HG03571 (cell line): ENCODE data around the gene CTSC.

Experiments
- ATAC-seq: cut with Tn5 transposase; IDR thresholded peaks from one replicate; pipeline ENCODE4 v1.9.1; 2021; ENCODE audit not compliant: unreplicated experiment

CTSC gene

DNA sequence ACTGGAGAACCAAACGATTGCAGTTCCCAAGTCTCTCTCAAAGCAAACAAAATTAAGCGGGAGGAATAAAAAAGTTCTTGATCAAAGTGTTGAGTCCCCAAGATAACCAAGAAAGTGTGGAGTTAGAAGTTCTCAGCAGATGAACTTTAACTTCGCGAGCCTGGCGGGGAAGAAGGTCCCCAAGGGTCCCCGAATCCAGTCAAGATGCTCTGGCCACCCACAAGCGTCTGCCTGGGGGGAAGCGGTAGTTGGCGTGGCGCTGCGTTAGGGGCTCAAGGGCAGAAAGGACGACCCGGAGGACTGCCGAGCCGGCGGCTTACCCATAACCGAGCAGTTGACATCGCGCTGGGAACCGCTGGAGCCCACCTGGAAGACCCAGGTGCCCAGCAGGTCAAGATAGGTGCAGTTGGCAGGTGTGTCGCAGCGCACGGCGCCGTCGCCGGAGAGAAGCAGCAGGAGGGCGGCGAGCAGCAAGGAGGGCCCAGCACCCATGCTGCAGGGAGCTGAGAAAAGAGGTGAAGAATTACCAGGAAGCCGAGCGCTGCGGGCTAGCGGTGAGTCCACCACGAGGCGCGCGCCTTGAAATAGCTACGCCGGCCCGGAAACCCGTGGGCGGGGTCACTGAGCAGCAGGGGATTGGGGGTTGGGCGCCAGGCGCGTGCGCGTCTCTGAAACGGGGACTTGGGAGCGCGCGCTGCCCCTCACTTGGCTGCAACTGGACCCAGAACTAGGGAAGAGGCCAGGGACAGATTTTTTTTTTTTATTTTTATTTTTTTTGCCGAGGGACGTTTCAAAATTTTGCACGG is at the start of gene CTSC:
TSS of gene CTSC (minus strand) at position 556 of the 806 bp plus-strand sequence. CDS start at position 492, 64 bp downstream.
- ATAC-seq: peak; percentile 95

DNA sequence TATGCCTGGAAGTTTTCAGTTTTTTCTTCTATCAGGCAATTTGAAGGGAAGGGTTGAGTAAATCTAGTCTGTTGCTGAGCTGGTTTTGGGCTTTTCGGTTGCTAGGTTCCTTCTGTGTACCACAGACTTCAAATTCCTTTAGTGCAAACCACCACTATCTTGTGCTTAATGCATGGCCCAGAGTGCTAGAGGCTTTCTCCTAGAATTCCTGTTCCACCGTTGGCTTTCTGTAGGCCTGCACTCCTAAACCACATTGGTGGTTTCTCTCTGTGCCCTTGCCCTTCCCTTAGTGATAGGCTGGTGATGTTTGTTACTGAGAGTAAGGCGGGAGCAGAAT is 47.1 kb upstream of the CTSC start:
- no peak for ATAC-seq

DNA sequence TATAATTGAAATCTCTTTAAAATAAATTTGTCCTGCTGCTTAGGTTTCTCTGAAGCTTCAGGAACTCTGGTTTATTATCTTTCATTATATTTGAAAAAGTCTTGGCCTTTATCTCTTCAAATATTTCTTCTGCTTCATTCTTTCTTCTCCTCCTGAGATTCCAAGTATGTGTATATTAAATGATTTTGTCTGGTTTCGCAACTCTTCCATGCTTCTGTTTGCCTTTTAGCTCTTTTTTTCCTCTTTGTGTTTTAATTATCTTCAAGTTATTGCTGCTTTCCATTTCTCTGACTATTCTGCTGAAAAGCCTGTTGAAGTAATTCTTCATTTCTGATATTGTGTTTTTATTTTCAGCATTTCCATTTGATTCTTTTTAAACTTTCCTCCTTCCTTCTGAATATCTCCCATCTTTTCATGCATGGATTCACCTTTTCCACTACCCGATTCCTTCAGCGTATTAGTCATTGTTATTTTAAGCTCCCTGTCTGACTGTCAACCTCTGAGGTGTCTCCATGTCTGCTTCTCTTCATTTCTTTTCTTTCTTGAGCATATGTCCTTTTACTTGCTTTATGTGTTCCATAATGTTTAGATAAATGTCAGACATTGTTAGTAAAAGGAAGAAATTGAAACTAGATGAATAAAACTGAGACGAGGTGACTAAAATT is 46.6 kb upstream of the CTSC start:
- no peak for ATAC-seq

DNA sequence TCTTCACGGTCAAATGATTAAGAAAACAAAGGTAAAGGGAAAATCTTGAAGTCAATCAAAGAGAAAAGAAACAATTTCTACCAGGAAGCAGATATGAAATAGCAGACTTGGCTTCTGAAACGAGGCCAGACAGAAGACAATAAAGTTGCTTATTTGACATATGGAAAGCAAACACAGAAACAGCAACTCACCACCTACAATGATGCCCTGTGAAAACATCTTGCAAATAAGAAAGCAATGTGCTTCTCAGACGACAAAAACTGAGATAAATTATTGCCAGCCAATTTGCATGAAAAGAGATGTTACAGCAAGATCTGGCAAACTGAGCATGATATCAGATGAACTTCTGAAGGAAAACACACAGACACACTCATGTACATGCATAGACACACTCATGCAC is 45.9 kb upstream of the CTSC start:
- ATAC-seq: no peak

DNA sequence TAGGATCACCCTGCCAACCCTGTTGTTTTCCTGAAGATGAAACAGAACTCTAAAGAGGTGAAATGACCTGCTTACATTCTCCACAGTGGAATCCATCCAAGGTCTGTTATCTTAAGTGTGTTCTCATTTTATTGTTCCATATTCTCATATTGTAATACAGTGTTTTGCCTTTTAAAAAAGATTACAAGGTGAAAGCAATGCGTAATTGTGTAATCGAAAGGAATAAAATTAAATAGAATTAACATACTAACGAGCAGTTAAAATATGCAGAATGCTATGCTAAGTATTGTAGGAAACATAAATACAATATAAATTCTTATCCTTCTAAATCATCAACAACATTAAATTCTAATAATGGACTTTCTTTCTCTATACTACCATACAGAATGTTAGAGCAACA is 41.6 kb upstream of the CTSC start:
- no peak for ATAC-seq

DNA sequence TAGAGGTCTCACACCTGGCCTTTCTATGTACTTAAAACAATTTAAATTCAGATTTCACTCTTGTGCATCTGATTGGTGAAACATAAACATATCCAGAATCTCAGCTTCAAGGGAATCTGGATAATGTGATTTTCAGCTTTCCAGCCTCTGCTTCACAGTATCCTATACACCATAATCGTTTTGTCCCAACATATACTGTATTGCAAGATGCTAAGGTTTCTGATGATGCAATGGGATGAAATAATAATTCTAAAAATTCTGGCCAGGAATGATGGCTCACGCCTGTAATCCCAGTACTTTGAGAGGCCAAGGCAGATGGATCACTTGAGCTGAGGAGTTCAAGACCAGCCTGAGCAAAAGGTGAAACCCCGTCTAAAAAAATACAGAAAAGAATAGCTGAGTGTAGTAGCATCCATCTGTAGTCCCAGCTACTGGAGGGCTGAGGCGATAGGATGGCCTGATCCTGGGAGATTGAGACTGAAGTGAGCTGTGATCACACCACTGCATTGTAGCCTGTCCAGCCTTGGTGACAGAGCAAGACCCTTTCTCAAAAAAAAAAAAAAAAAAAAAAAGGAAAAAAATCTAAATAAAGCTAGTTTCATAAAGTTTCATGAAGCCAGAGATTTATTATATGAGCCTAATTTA is 41.0 kb upstream of the CTSC start:
- no peak for ATAC-seq

DNA sequence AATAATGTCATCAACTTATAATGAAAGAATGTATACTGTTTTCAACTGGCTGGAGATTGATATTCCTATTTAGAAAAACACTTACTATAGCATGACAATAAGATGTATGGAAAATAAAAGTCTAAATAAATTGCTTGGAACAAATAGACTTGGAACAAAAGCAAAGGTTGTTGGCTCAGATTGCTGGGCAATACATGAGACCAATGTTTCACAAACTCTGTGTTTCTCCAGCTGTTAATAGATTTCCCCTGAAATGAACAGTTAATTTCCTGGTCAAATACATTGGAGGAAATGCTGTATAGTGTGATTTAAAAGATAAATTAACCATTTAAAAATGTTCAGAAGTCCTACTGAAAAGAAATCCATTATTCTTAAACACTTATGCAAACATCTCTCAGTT is 40.1 kb upstream of the CTSC start:
- ATAC-seq: no peak

DNA sequence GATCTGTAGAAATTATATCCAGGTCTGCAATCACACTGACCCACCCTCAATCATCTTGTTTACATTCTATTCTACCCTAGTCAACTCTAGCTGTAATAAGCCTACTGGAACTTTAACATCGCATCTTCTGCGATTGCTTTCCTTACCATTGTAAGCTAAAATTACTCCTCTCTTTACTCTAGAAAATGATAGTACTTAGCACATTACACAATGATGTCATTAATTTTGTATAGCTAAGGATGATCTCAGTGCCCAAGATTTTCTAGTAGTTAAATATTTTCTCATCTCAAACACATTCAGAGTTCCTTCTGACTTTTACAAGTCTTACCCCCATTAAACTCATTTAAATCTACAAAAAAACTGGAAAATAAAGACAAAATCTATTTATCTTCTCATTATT is 39.6 kb upstream of the CTSC start:
- no peak for ATAC-seq

DNA sequence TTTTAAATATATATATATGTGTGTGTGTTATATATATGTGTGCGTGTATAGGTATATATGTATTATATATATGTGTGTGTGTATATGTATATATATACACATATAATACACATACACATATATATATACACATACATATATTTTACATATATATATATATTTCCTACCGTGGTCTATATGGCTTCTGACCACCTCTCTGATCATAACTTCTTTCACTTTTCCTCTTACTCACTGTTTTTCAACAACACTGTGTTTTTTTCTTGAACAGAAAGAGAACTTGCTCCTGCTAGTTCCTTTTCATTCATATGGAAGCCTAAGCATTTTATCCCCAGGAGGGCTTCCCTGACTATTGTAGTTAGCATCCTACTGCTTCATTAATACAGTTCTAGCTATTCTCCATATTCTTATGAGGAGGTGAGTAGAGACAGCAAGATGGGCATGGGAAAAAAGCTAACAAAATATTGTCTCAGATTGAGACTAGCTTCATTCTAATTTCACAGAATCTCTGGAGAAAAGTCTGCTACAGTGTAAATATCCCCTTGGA is 38.5 kb upstream of the CTSC start:
- ATAC-seq: no peak

DNA sequence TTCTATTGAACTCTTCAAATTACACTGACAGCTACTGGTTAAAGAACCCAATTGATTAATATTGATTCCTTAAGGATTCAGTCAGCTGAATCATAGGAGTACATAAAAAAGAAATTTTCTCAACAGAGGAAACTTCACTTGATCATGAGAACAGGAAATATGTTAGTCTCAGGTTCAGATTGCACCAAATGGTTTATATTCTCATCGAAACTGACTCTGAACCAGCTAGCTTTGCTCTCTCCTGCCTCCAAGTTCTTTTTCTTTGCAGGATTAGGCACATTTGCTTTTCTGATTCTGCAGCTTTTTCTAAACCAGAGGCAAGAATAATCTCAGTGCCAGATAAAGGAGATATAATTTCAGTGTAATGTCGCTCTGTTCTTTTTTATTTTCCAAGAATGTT is 33.2 kb upstream of the CTSC start:
- ATAC-seq: no peak

DNA sequence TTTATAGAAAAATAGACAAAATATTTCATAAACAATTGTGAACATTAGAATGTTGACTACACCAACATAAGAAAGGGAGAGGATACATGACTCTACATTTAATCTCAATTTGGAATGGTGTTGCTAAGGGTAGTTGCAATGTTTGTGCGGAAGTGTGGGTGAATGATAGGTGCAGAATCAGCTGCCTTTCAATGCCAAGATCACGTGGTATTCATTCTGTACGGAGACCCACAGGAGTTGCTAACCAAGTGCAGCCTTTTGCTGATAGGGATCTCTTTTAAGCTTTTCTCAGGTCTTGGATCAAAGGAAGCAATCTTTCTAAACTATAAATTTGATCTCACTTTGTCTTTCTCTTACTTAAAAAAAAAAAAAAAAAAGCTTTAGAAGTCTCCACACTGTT is 29.8 kb upstream of the CTSC start:
- no peak for ATAC-seq

DNA sequence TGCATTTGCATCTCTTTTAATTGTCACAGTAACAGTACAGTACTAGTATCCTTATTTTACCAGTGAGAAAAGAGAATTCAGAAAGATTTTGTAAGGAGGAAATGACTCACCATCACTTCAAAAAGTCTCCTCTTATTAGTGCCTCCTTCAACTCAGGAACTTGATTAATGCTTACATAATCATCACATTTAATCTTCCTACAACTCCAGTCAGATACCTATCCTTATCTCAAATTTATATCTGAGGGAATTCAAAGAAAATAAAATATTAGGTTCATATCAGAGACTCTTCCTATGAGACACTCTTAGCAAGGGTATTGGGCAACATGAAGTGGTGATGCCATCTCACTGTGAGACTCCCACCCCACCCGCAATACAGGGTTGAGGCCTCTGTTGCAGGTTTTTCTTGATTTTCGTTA is 26.1 kb upstream of the CTSC start:
- no peak for ATAC-seq

DNA sequence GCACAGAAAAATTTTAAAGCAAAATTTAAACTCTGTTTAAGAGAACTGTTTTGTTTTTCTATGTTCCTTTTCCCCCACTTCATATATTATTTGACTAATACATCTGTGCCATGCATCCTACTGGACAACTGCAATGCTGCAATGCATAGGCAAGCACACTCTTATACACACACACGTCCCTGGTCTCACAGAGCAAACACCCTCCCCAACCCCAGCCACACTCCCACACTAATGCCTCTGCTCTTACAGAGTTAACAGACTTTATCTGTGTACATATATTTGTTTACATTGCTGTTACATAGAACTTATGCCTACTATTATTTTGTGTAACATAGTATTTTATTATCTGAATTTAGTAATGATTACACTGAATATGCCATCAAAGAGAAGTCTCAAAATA is 25.5 kb upstream of the CTSC start:
- no peak for ATAC-seq

DNA sequence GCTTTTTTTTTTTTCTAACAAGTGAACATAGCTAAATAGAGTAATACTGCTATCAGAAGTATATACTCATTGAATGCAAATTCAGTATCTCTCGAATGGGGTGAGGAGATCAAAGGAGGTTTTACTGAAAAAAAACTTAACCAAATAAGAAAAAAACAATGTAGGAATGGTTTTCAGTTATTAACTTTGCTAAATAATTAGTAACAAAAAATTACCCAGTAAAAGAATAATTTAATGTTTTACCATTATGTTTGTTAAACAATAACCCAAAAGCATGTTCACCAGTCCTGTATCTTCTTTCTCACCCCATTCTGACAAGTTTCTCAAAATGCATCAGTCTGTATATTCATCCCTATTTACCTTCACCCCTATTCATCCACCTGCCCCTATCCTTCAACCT is 22.6 kb upstream of the CTSC start:
- ATAC-seq: peak; percentile 29

DNA sequence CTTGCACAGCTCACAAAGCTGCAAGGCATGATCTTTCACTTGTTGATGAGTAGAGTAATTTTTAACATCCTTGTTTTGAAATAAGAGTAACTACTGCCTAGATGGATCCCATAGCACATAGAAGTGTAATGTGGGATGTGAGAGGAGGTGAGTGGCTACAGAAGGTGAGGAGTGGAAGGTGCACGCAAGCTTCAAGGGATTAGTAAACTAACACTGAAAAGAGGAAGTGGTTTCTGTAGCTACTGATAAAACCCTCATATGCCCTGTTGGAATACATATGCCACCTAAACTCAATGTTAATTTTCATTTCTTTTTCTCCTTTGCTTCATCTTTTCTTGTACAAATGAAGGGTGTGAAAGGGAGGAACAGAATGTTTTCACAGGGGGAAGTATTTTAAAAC is 22.0 kb upstream of the CTSC start:
- peak; percentile 66 for ATAC-seq

DNA sequence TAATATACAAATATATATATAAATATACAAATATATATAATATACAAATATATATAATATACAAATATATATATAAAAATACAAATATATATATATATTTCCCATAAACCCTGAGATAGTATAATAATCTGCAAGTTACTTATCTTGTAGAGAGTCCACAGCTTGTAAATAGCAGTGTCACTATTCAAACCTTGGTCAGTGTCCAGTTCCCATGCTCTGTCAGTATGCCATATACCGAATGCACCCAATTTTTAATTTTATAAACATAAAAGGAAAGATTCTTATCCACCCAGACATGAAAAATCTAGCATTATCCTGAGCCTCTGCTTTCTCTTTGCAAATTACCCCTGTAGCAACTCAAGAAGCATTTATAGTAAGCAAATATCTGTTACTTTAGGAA is 21.6 kb upstream of the CTSC start:
- no peak for ATAC-seq

DNA sequence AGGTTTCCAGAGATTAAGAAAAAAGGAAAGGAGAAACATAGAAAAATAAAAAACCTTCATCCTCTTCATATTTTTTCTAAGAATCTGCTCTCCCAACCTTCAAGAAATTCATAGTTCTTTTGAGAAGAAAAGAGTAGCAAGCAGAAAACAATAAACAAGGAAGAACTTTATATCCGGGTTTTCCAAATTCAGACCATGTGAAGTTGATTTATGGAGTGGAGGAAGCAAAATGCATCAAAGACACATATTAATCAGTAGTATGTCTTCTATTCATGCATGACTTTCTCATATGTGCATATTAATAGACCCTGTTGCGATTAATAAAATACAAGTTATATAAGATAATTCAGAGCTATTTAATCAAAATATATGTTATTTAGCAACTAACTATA is 20.5 kb upstream of the CTSC start:
- no peak for ATAC-seq

DNA sequence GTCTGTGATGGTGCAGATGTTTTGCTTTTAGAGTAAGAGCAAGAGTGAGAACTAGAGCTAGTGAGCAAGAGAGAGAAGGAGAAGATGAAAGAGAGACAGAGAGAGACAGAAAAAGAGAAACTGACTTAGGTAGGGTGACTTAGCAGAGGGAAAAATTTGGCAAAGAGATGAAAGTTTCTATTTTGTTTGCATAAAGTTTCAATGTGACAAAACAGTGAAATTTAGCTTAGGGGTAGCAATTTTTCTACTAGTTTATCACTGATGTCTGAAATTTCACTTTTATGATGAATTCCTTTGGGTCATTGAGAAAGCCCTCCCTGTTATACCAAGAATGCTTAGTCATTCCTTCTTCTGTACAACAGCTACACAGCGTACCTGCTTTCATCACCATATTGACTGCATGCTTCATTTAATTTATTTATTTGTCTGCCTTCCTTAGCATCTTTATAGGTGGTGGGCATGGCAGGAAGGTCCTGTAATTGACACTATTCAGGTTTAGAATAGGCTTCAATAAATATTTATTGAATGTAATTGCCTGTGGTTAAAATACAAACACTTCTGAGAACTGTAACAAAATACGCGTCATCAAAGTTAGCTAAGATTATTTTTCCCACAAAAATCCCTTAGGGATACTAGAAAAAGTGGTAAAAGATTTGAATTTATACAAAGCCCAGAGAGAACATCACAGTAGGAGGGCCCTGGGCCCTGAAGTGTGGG is 19.9 kb upstream of the CTSC start:
- ATAC-seq: peak; percentile 44

DNA sequence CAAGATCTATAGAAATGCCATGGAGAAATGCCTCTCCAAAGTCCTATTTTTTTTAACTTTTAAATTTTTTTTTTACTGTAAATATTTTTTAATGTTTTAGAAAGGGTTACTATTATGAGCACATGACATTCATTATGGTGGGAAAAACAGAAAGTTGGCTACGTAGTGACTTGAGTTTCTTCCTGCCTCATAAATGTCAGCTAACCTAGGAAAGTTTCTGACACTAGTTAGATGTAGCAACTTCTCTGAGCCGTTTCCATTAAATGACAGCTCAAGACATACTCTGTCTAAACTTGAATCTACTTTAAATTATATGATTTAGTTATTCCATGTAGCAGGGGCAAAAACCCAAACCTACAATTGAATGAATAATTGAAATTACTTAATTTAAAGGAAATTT is 18.4 kb upstream of the CTSC start:
- ATAC-seq: no peak

DNA sequence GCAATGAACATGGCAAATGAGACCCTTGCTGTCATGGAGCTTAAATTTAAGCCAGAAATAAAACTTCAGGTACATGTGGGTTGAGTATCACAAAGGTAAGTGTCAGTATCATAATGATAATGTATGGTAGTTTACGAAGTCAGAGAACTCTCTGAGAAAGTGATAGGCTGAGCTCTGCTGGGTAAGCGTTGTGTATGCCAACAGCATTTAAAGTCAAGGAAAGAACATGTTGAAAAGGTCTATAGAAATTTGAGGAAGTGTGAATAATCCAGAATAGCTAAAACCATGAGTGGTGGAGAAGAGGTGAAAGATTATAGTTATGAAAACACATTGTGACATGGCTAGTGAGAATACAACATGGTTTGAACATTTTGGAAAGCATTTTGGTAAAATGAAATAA is 17.4 kb upstream of the CTSC start:
- no peak for ATAC-seq

DNA sequence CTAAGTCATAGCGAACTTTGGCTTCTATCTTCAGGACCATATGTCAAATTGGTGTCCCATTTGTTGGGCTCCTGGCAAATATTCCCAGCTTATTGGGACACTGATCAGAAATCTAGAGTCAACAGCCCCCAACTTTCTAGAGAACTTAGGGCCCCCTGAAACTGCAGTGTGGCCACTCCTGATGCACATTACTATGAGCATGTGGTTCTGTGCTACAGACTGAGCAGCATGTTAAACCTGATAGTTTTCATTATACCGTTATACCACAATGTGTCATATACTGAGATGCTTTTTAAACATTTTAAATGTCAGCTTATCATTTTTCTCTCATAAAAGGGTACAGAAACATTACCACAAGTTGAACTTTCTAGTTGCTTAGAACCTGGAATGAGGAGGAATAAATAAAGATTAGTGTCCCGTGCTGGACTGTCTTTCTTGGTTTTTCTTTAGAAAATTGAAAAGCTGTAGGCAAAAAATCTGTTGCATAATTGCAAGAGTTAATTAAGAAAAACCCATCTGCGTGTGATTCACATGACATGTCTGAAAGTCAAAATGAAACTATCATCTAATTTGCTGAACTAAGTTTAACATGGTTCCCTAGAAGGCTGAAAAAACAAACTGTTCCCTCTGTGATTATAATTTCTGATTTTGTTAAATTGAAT is 16.4 kb upstream of the CTSC start:
- ATAC-seq: peak; percentile 26
